Anterior cingulate cortex (tissue), 58 donors: ENCODE data around the gene TBC1D14.
A peak's percentile ranks its signal among the peaks of the same experiment; 100 is the strongest.

Experiments
- DNase-seq, 58 donors: peaks; one replicate each; lab custom pipeline; 2025; lab: John Stamatoyannopoulos, UW

Gene TBC1D14

DNA sequence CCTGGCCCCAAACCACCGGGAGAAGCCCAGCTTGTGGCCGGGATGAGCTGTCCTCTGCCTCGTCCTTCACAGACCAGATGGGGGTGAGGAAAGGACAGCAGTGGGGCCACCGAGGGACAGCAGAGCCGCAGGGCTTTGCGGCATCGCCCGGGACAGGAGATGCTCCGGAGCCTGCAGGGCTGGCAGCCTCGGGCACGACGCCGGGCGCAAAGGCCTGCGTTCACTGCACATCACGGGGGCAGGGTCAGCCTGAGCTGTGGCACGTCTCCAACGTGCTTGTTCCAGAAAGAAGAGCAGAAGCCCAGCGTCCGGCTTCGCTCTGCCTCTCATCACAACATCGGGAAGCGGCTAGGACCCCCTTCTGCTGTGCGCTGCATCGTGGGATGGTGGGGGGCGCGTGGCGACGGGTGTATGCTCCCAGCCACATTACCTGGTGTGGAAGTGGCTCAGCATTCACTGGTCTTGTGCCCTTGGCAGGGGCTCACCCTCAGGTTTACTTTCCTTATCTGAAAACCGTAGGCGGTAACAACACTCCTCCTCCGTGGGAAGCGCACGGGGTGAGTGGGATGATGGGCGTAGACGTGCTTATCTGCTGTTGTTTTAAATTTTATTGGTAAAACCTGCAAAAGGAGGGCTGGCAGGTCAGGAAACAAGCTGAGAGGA lies 141.0 kb downstream of the TBC1D14 start:
- DNase-seq, result no peak

DNA sequence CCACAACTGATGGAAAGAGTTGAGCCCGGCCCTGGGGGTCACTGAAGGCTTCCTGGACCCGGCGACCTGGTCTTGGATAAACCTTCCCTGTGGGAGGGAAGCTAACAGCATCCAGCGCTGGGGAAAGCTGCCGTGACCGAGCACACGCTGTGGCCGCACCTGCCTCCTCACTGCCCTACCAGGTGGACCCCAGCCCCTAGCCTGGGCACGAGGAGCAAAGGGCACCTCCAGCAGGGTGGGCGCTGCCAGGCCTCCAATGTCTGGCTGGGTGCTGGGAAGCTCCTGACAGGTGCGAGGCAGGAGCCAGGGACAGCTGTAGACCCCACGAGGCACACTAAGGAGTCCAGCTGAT lies 141.5 kb downstream of the TBC1D14 start:
- DNase-seq, result no peak

- no peak for DNase-seq
These were observed 142.3 kb downstream of the TBC1D14 start for GRCh38 chr4:7051905-7052304.

GRCh38 chr4:7052313-7052712 lies 142.7 kb downstream of the TBC1D14 start:
- no peak for DNase-seq

DNA sequence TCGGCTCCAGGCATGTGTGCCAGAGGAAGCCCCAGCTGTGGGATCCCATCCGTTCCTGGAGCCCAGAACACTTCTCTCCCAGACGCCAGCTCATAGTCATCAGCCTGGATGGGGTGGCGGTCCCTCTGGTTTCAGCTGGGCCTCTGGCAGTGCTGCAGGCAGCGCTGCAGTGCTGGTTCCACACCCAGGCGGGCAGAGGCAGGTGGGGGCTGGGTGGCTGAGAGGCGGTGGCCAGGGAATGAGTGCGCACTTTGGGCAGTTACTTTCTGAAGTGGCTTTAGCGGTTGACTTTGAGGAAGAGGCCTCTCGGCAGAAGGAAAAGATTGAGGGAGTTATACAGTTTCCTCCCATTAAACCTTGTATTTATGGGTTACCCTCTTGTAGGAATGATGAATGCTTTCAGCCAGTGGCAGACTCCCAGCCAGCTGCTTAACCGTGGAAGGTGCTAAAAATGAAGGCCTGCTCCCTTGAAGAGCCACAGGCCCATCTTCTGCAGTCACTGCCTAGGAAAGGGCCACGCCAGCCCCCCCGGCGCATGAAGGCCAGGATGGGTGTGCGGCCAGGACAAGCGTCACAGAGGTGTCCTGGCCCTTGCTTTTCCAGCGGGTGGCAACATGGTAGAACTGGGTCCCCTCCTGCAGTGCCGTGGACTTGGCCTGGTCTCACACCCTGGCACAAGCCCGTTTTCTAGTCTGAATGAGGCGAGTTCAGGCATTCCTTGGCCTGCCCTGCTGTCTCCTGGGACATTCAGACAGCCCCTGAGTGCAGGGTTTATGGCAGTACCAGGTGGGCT lies 143.5 kb downstream of the TBC1D14 start:
- peak in 32 of 58 donors; percentile 11 to 76 (median 42) for DNase-seq

GRCh38 chr4:7054106-7054880 lies 144.7 kb downstream of the TBC1D14 start:
- no peak for DNase-seq

- no peak for DNase-seq
These were observed 145.7 kb downstream of the TBC1D14 start for GRCh38 chr4:7055111-7055989.

- no peak for DNase-seq
These were observed 146.3 kb downstream of the TBC1D14 start for GRCh38 chr4:7055990-7056325.

DNA sequence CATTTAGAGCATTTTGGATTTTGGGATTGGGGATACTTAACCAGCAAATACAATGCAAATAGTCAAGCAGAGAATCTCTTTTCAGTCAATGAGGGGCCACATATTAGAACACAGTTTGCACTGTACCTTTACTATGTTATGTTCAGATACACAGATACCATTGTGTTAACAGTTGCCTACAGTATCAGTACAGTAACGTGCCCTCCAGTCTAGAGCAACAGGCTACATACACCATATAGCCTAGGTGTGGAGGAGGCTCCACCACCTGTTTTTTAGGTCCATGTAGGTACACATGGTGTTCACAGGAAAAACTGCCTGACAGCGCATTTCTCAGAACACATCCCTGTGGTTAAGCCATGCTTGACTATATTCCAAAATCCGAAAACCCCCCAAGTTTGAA lies 149.2 kb downstream of the TBC1D14 start:
- DNase-seq, result no peak

DNA sequence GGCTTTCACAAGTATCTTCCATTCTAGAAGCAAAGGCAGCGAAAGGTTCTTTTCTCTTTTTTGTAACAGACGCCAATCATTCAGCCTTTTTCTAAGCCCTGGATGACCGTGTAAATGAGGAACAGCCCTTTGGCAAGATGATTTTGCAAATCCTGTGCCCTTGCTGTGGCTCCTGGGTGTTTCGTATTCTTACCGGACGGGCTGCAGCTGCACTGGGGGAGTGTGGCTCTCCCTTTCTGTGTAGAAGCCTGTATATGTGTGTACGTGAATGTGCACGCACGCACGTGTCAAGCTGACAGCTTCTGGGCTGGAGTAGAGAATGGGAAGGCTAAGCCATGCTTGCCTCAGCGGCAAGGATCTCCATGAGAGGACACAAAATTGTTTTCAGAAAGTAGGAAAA lies 150.0 kb downstream of the TBC1D14 start:
- DNase-seq, result no peak

- no peak for DNase-seq
These were observed 150.9 kb downstream of the TBC1D14 start for GRCh38 chr4:7060346-7061150.

DNA sequence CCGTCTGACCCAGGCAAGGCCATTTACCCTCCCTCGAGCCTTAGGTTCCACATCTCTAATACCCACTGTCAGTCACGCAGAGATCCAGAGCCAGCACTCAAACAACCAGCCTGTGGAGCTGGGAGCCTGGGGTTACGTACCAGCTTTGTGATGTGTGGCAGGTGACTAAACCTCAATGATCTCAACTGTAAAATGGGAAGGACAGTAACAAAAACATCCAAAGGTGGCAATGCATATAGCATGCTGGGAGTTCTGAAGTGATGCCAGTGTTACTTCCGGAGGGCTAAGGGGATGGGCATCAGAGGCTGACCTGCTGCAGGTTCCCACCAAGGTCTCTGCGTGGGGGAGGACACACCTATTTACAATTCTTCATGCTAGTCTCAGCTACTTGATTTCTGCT lies 152.2 kb downstream of the TBC1D14 start:
- no peak for DNase-seq

- no peak for DNase-seq
These were observed 153.2 kb downstream of the TBC1D14 start for GRCh38 chr4:7062816-7063215.

DNA sequence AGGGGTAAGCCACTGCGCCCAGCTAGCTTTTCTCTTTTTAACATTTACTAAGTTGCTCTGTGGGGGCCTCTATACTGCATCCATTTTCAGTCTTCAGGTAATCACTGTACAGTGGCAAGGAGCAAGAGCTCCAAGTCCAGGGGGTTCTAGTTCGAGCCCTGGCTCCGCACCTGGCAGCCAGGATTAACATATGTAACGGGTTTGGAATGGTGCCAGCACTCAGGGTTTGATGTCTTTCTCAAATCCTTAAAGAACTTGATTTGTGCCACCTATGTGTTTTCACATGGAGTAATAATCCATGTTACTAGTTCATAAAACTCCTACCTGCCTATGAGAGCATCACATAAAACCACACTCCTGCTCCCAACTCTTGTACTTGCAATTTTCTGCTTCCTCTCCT lies 153.7 kb downstream of the TBC1D14 start:
- no peak for DNase-seq

DNA sequence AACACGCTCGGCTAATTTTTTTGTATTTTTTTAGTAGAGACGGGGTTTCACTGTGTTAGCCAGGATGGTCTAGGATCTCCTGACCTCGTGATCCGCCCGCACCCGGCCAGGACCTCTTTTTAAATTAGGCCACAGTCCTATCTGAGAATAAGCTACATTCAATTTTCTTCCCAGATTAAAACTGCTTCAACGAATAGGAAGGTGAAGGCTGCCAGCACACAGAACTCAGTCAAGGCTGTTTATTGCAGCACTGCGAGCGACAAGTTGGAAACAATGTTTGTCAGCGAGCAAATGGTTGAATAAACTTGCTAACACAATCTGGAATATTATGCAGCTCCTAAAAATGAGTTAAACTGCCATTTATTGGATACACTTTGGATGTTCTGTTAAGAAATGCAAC lies 156.4 kb downstream of the TBC1D14 start:
- no peak for DNase-seq

GRCh38 chr4:7066493-7066892 lies 156.9 kb downstream of the TBC1D14 start:
- DNase-seq, result no peak

DNA sequence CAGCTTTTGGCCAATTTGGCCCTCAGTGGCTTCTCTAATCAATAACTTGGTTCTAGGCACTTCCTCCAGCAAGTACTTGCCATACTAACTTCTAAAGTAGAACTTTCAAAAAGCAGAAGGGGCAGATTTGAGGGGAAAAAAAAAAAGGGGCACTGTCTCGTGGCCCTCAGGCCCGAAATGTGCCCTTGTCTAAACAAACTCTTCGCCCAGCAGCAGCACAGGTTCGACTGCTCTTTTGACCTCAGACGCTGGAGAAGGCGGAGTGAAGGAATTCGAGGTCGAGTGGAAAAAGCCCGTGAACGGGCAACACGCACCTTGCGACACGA lies 157.5 kb downstream of the TBC1D14 start:
- no peak for DNase-seq

DNA sequence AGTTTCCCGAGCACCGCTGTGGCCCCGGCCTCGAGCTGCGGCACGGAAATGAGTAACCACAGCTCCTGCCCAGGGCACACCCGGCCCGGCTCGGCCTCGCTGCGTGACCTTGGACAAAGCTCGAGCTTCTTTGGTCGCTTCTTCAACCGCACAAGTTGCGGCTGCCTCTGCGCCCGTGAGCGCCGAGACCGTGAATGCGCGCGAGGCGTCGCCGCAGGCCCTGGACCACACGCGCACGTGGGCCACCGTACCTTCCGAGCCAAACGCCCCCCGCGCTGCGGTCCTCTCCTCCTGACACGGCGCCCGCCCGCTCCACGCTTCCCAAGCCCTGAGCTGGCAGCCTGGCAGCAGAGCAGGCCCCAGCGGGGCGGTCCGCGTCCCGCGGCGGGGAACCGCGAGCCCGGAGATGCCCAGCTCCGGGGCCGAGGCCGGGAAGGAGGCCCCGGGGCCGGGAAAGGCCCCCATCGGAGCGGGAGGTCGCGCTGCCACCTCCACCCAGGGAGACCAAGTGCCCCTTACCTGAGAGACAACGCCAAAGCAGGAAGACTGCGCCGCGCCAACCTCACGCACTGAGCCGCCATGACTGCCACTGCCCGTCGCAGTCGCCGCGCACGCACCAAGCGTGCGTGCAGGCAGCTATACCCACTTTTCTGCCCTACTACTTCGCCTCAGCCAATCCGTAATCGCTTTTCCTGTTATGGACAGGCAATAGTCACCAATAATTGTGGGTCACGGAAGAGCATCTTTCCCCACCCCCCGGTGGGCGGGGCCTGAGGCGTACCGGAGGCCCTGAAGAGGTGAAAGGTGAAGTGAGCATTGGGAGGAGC lies 158.0 kb downstream of the TBC1D14 start, which contains the start of gene GRPEL1:
Gene GRPEL1 (minus strand): TSS at position 613 of the 827 bp plus-strand sequence. CDS start 32 bp downstream, at position 581.
- DNase-seq, result peak; percentile 91 to 100 (median 99)
